Activated T-cell treated with anti-CD3 and anti-CD28 coated beads, Interleukin-2, amount 50 U/mL, for 1 hour (primary cell): Measurements from ENCODE around the gene IL12RB1.

ENCODE experiments used
- DNase-seq: peaks from one replicate; pipeline ENCODE4 v3.0.0-alpha.2; 2020

Gene IL12RB1

GRCh38 chr19:18086590-18087138 is at the start of gene IL12RB1:
Gene IL12RB1, minus strand, starts transcription at chr19:18086934. Its CDS starts 111 bp downstream, at chr19:18086823.
- DNase-seq, result peak; percentile 56

- DNase-seq, result no peak
Observed at GRCh38 chr19:18135712-18136584, 49.2 kb upstream of the IL12RB1 start.

GRCh38 chr19:18131841-18132596 is 45.3 kb upstream of the IL12RB1 start:
- DNase-seq, result no peak

DNA sequence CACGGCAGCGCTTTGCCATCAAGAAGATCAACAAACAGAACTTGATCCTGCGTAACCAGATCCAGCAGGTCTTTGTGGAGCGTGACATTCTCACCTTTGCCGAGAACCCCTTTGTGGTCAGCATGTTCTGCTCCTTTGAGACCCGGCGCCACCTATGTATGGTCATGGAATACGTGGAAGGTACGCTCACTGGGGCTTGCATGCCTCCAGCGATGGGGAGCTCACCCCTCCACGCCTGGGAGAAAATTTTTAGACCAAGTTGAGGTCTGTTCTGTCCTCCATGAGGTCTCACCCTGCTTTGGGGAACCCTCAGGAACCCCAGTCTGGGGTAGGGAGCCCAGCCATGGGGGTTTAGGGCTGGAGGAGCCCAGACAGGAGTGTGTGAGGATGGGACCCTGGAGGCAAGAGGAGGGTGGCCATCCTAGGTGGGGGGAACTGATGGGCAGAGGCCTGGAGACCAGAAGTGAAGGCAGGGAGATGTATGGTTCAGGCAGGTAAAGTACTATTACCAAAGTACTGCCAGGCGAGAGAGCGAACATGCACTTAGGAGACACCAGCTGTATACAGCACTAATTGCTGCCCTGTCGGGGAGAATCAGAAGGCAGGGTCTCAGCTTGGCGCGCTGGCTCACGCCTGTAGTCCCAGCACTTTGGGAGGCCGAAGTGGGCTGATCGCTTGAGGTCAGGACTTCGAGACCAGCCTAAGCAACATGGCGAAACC is 43.9 kb upstream of the IL12RB1 start:
- DNase-seq, result no peak

GRCh38 chr19:18128805-18129204 is 42.1 kb upstream of the IL12RB1 start:
- DNase-seq, result no peak

- DNase-seq, result no peak
Observed at GRCh38 chr19:18128044-18128443, 41.3 kb upstream of the IL12RB1 start.

- no peak for DNase-seq
Observed at GRCh38 chr19:18126097-18126496, 39.4 kb upstream of the IL12RB1 start.

DNA sequence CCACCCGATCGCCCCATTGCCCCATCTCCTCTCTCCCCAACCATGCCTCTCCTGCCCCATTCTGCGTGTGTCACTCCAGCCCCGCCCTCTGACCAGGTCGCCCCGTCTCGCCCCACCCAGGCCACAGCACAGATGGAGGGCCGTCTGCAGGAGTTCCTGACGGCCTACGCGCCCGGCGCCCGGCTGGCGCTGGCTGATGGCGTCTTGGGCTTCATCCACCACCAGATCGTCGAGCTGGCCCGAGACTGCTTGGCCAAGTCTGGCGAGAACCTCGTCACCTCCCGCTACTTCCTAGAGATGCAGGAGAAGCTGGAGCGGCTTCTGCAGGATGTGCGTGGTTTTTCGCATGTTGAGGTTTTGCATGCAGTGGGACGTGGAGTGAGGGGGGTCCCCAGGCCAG is 37.1 kb upstream of the IL12RB1 start:
- DNase-seq, result no peak

GRCh38 chr19:18122860-18123795 is 36.4 kb upstream of the IL12RB1 start:
- DNase-seq, result no peak

- no peak for DNase-seq
Observed at GRCh38 chr19:18122424-18122823, 35.7 kb upstream of the IL12RB1 start.

DNA sequence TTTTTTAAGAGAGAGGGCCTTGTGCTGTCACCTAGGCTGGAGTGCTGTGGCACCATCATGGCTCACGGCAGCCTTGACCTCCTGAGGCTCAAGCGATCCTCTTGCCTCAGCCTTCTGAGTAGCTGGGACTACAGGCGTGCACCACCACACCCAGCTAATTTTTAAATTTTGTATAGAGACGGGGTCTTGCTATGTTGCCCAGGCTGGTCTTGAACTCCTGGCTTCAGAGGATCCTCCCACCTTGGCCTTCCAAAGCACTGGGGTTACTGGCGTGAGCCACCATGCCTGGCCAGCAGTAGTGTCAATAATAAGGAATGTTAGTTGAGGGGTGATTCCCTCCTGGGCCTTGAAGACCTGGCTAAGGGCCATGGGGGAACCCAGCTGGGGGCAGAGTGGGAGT is 34.4 kb upstream of the IL12RB1 start:
- no peak for DNase-seq

GRCh38 chr19:18120127-18120526 is 33.4 kb upstream of the IL12RB1 start:
- no peak for DNase-seq

DNA sequence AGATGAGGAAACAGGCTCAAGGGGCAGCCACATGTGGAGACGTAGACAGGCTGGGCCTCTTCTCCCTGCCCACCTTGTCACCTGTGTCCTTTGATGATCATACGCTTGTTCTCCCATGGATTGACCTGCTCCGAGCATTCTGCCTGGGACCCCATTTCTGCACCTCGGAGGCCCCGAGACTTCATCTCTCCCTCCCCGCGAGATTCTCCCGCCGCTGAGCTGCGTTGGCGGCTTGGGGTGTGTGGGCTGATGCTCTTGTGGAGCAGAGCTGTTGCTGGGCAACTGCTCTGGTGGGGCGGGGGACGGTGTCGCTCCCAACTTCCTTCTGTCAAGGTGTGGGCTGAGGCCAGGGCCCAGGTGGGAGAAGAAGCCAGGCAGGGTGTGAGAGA is 33.0 kb upstream of the IL12RB1 start:
- peak; percentile 60 for DNase-seq

DNA sequence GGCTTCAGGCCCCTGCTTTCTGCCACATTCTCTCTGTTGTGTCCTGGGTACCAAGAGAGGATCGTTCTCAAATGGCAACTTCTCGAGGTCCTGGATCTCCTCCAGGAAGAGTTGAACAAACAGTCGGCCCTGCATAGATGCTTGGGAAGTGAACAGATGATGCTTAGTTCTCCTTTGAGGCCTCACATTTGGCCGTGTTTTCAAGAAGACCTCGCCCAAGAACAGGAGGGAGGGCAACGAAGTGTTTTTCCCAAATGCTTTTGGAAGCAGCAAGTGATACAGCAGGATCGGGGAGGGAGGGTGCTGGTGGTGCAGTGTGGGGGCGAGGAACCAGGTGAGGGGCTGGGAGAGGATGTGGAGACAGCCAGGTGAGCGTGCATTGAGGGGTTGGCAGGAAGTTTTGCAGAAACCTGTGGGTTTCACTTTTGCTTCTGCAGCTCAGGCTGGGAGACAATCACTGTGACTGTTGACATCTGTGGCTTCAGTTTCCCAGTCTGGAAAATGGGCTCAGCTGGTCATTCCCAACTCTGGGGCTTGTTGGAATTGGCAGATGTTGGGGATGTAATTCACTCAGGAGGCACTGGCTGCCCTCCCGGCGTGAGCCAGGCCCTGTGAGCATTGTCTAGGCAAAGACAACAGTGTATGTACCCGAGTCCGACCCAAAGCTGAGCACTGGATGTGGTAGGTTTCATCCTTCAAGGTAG is 32.4 kb upstream of the IL12RB1 start:
- DNase-seq, result peak; percentile 51

DNA sequence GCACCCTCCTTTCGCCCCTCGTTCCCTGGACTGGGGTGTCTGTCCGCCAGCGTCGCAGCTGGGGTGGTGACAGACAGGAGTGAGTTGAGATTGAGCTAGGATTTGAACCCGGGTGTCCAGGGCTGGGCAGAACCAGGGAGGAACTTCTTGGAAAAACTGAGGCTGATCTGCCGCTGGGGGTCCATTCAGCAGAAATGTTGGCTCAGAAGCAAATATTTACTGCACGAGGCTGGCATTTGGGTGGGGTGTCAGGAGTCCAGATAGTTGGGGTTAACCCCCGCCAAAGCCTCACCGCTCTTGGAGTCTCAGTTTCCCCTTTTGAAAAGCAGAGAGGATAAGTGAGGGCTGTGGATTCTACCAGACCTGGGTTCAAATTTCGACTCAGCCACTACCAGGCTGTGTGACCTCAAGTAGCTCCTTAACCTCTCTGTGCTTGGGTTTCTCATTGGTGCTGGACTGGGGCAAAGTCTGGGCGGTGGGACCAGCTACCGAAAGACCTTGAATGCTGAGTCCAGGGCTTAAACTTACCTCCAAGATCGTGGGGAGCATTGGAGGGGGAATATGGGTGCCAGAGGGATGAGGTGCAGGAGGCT is 31.8 kb upstream of the IL12RB1 start:
- no peak for DNase-seq

- peak; percentile 98 for DNase-seq
Observed at GRCh38 chr19:18117692-18118378, 31.1 kb upstream of the IL12RB1 start.

DNA sequence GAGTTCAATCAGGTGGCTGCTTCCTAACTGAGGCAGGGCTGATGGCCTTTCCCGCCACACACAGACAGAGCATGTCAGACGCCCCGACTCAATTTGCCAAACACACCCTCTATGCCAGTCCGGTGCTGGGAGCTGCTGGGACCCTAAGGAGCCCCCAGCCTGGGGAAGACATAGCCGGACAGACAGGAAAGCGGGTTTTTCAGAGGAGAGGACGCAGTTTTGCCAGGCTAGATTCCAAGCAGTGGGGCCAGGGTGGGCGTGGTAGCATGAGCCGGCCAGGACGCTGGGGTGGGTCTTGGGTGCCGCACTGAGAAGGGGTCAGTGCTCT is 30.6 kb upstream of the IL12RB1 start:
- no peak for DNase-seq

- DNase-seq, result no peak
Observed at GRCh38 chr19:18114483-18114882, 27.7 kb upstream of the IL12RB1 start.

DNA sequence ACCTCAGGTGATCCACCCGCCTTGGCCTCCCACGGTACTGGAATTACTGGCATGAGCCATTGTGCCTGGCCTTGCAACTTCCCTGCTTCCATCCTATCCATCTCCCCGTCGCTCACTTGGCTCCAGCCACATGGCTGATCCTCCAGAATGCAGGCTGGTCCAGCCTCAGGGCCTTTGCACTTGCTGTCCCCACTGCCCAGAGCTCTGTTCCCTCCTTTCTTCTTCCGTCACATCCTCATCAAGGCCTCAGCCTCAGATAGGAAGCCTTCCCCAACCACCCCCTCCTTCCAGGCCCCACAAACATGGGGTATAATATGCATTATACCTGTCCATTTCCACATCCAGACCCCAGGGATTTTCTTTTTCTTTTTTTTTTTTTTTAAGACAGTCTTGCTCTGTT is 27.1 kb upstream of the IL12RB1 start:
- no peak for DNase-seq

DNA sequence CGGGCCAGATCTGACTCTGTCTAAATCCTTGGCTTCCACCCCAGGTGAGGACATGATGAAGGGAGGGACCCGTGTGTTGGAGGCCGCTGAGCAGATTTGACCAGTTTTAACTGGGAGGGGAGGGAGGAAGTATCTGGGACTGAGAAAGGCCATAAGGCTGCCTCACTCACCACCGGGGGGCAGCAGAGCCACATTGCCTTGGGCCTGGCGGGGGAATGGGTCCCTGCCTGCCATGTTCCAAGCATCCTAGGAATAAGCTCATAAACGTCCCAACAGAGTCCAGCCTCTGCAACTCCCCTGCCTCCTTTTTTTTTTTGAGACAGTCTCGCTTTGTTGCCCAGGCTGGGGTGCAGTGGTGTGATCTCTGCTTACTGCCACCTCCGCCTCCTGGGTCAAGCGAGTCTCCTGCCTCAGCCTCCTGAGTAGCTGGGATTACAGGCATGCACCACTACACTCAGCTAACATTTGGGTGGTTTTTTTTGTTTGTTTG is 26.3 kb upstream of the IL12RB1 start:
- DNase-seq, result peak; percentile 81
